H9 (cell line): Measurements from ENCODE around the gene HSD17B3. TPM values are rescaled to one million over a fixed set of nuclear protein-coding genes. Genes with fewer than 3 reads are reported as not detected.
"Not testable (repeated sequence)": the region's sequence is repeated elsewhere in the genome, so short reads cannot be mapped to it uniquely, and the experiment has no call there.

Source experiments
- DNase-seq: peaks from one replicate; pipeline ENCODE4 v3.0.0-alpha.2; 2017
- H2AFZ ChIP-seq: one replicate; pipeline ENCODE4 v1.6.1; 2013; ENCODE audit warnings: mild to moderate bottlenecking, low read length, control low read depth, moderate library complexity
- H2AK5ac ChIP-seq: 2 replicates; pipeline ENCODE4 v1.6.1; 2013; ENCODE audit warnings: low read length, control low read depth, mixed read lengths; ENCODE audit not compliant: insufficient read length
- H2BK120ac ChIP-seq: one replicate; pipeline ENCODE4 v1.6.1; 2013; ENCODE audit warnings: low read depth, mild to moderate bottlenecking, low read length, control low read depth, inconsistent platforms; ENCODE audit not compliant: poor library complexity, severe bottlenecking
- H2BK12ac ChIP-seq: 2 replicates; pipeline ENCODE4 v1.6.1; 2013; ENCODE audit warnings: low read length, control low read depth, mixed read lengths, low read depth; ENCODE audit not compliant: insufficient read length
- H2BK15ac ChIP-seq: 2 replicates; pipeline ENCODE4 v1.6.1; 2013; ENCODE audit warnings: low read depth, low read length, control low read depth
- H2BK20ac ChIP-seq: one replicate; pipeline ENCODE4 v1.6.1; 2013; ENCODE audit warnings: low read depth, mild to moderate bottlenecking, low read length, control low read depth, inconsistent platforms; ENCODE audit not compliant: poor library complexity, severe bottlenecking
- H2BK5ac ChIP-seq: 2 replicates; pipeline ENCODE4 v1.6.1; 2013; ENCODE audit warnings: low read length, control low read depth, mixed read lengths; ENCODE audit not compliant: insufficient read length
- H3K14ac ChIP-seq: 2 replicates; pipeline ENCODE4 v1.6.1; 2013; ENCODE audit warnings: low read length, control low read depth; ENCODE audit not compliant: insufficient read depth
- H3K18ac ChIP-seq: 2 replicates; pipeline ENCODE4 v1.6.1; 2013; ENCODE audit warnings: low read depth, mild to moderate bottlenecking, mixed read lengths, low read length, control low read depth; ENCODE audit not compliant: insufficient read length
- H3K23ac ChIP-seq: 2 replicates; pipeline ENCODE4 v1.6.1; 2013; ENCODE audit warnings: low read length, control low read depth, mixed read lengths, low read depth; ENCODE audit not compliant: insufficient read length
- H3K23me2 ChIP-seq: 2 replicates; pipeline ENCODE4 v1.6.1; 2013; ENCODE audit warnings: low read depth, mild to moderate bottlenecking, mixed read lengths, low read length, control low read depth; ENCODE audit not compliant: insufficient read length, poor library complexity, severe bottlenecking
- H3K27ac ChIP-seq: 2 replicates; pipeline ENCODE4 v1.5.1; 2013; ENCODE audit warnings: low read length, control low read depth, mixed read lengths, low read depth; ENCODE audit not compliant: insufficient read length
- H3K27me3 ChIP-seq: 2 replicates; pipeline ENCODE4 v1.6.1; 2013; ENCODE audit warnings: low read length, control low read depth, inconsistent platforms; ENCODE audit not compliant: insufficient read depth
- H3K4ac ChIP-seq: 2 replicates; pipeline ENCODE4 v1.6.1; 2013; ENCODE audit warnings: low read depth, mild to moderate bottlenecking, control low read depth, inconsistent platforms, low read length, moderate library complexity
- H3K4me1 ChIP-seq: 2 replicates; pipeline ENCODE4 v1.6.1; 2013; ENCODE audit warnings: low read length, control low read depth, inconsistent platforms; ENCODE audit not compliant: insufficient read depth
- H3K4me2 ChIP-seq: 2 replicates; pipeline ENCODE4 v1.6.1; 2013; ENCODE audit warnings: low read length, control low read depth, mixed read lengths; ENCODE audit not compliant: insufficient read length, insufficient read depth
- H3K56ac ChIP-seq: 2 replicates; pipeline ENCODE4 v1.6.1; 2013; ENCODE audit warnings: low read depth, mild to moderate bottlenecking, mixed read lengths, low read length, control low read depth; ENCODE audit not compliant: insufficient read length
- H3K79me1 ChIP-seq: 2 replicates; pipeline ENCODE4 v1.6.1; 2013; ENCODE audit warnings: low read depth, mild to moderate bottlenecking, moderate library complexity, low read length, control low read depth, inconsistent platforms; ENCODE audit not compliant: insufficient read depth, poor library complexity, severe bottlenecking
- H3K79me2 ChIP-seq: 2 replicates; pipeline ENCODE4 v1.6.1; 2013; ENCODE audit warnings: low read length, control low read depth, inconsistent platforms; ENCODE audit not compliant: insufficient read depth
- H3K9ac ChIP-seq: 2 replicates; pipeline ENCODE4 v1.6.1; 2013; ENCODE audit warnings: low read length, control low read depth, mixed read lengths; ENCODE audit not compliant: insufficient read length; ENCODE audit errors: extremely low read depth
- H3K9me3 ChIP-seq: one replicate; pipeline ENCODE4 v1.6.1; 2013; ENCODE audit warnings: low read depth, low read length, inconsistent platforms; ENCODE audit not compliant: control insufficient read depth
- H3T11ph ChIP-seq: one replicate; pipeline ENCODE4 v1.6.1; 2013; ENCODE audit warnings: mild to moderate bottlenecking, low read length, control low read depth, inconsistent platforms
- H4K20me1 ChIP-seq: one replicate; pipeline ENCODE4 v1.6.1; 2013; ENCODE audit not compliant: control insufficient read depth, insufficient read length, insufficient read depth
- H4K5ac ChIP-seq: 2 replicates; pipeline ENCODE4 v1.6.1; 2013; ENCODE audit warnings: low read depth, mild to moderate bottlenecking, mixed read lengths, low read length, control low read depth; ENCODE audit not compliant: insufficient read length
- H4K8ac ChIP-seq: replicated peaks from 2 replicates; pipeline ENCODE4 v1.6.1; 2013; ENCODE audit warnings: low read length, control low read depth, mixed read lengths, low read depth; ENCODE audit not compliant: insufficient read length
- H4K91ac ChIP-seq: 2 replicates; pipeline ENCODE4 v1.6.1; 2013; ENCODE audit warnings: low read depth, mild to moderate bottlenecking, moderate library complexity, mixed read lengths, low read length, control low read depth; ENCODE audit not compliant: insufficient read length
- H3K27ac Mint-ChIP-seq, 3 experiments: 2 replicates in 2 of 3; 3 replicates in 1 of 3; pipeline ENCODE4 v1.8.0; 2020 to 2021; ENCODE audit warnings: mixed read lengths in 3 of 3, mild to moderate bottlenecking in 1 of 3, moderate library complexity in 1 of 3
- H3K27me3 Mint-ChIP-seq: 2 replicates; pipeline ENCODE4 v1.8.0; 2021; ENCODE audit warnings: low read depth, mild to moderate bottlenecking, moderate library complexity, mixed read lengths
- H3K36me3 Mint-ChIP-seq, 3 experiments: 2 replicates in 2 of 3; 3 replicates in 1 of 3; pipeline ENCODE4 v1.8.0; 2020 to 2021; ENCODE audit warnings: low read depth in 3 of 3, mixed read lengths in 3 of 3; ENCODE audit not compliant: insufficient read depth in 1 of 3
- H3K4me1 Mint-ChIP-seq, 2 experiments: 2 replicates each; pipeline ENCODE4 v1.8.0; 2020; ENCODE audit warnings: mixed read lengths in 2 of 2
- H3K4me3 Mint-ChIP-seq, 2 experiments: 2 replicates in 1 of 2; 3 replicates in 1 of 2; pipeline ENCODE4 v1.8.0; 2020 to 2021; ENCODE audit warnings: mild to moderate bottlenecking in 2 of 2, mixed read lengths in 2 of 2, moderate library complexity in 1 of 2
- H3K9me3 Mint-ChIP-seq, 2 experiments: 2 replicates in 1 of 2; 3 replicates in 1 of 2; pipeline ENCODE4 v1.8.0; 2020; ENCODE audit warnings: mild to moderate bottlenecking in 2 of 2, mixed read lengths in 2 of 2, moderate library complexity in 1 of 2
- WGBS: extraction: QIAGEN DNeasy Blood & Tissue Kit; methylation state at CpG from one replicate; pipeline ENCODE4 v1.1.7; 2013; ENCODE audit warnings: missing lambda C conversion rate, low lambda C conversion rate, mixed read lengths; ENCODE audit not compliant: insufficient read length; ENCODE audit errors: extremely low coverage; 5-methylcytosine and 5-hydroxymethylcytosine counted together
- total RNA-seq: library from RNA; stranded (reverse); gene quantifications from 2 replicates; pipeline ENCODE4 v1.2.1, GENCODE V29; 2021
- TF ChIP-seq, protein P1 (sequence below): fragments of 200-600 bp; sonication (generic); conservative IDR thresholded peaks from 3 replicates; pipeline ENCODE4 v1.8.0; 2021; ENCODE audit warnings: antibody characterized with exemption, mild to moderate bottlenecking

Gene HSD17B3
- total RNA-seq, 1 experiment from 2014 or later, result not detected

DNA sequence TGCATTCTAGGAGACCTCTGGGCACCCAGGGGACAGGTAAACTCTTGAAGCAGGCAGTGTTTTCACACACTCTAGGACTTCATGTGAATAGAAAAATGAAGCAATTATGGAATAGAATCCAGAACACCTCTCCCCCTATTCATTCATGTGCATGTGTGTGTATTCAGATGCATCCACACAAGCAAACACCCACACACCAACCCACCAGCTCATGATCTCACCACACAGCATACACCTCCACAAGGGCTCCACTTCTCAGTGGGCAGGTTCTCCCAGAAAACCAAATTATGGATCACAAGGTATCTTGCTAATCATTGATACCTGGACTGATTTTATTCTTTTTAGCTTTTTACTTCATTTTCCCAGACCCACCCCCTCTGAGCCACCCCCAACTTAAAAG is 21.2 kb upstream of the HSD17B3 start:
- no peak overlapping the region for H3K14ac ChIP-seq
- H3K4me1 ChIP-seq, result no peaks in the 10 kb centered on the region; the same call in 1 of the 2 replicates
- no peaks in the 10 kb centered on the region for H4K20me1 ChIP-seq
- no peak overlapping the region for H2AK5ac ChIP-seq
- no peak overlapping the region for H3K4me3 Mint-ChIP-seq
- no peak overlapping the region; a peak in 1 of 7 replicates for H3K27ac Mint-ChIP-seq
- no peak overlapping the region for H4K8ac ChIP-seq
- no peak overlapping the region for H3K56ac ChIP-seq
- no peaks in the 10 kb centered on the region for H3K27me3 Mint-ChIP-seq
- no peak for DNase-seq
- no peak overlapping the region for H3T11ph ChIP-seq
- no peaks in the 10 kb centered on the region for H3K23me2 ChIP-seq
- no peaks in the 10 kb centered on the region for H3K27me3 ChIP-seq
- H3K79me1 ChIP-seq, result no peaks in the 10 kb centered on the region
- H3K4me2 ChIP-seq, result no peak overlapping the region
- H2BK12ac ChIP-seq, result no peak overlapping the region
- H2AFZ ChIP-seq, result no peak overlapping the region
- H2BK20ac ChIP-seq, result no peak overlapping the region
- no peak overlapping the region for H2BK15ac ChIP-seq
- no peak overlapping the region for H3K23ac ChIP-seq
- peaks cover 16 to 17% of the 10 kb centered on the region in 2 experiments for H3K4me1 Mint-ChIP-seq
- H3K27ac ChIP-seq, result no peak overlapping the region
- H3K18ac ChIP-seq, result no peak overlapping the region
- no peak overlapping the region for H4K5ac ChIP-seq
- TF ChIP-seq, protein P1, sequence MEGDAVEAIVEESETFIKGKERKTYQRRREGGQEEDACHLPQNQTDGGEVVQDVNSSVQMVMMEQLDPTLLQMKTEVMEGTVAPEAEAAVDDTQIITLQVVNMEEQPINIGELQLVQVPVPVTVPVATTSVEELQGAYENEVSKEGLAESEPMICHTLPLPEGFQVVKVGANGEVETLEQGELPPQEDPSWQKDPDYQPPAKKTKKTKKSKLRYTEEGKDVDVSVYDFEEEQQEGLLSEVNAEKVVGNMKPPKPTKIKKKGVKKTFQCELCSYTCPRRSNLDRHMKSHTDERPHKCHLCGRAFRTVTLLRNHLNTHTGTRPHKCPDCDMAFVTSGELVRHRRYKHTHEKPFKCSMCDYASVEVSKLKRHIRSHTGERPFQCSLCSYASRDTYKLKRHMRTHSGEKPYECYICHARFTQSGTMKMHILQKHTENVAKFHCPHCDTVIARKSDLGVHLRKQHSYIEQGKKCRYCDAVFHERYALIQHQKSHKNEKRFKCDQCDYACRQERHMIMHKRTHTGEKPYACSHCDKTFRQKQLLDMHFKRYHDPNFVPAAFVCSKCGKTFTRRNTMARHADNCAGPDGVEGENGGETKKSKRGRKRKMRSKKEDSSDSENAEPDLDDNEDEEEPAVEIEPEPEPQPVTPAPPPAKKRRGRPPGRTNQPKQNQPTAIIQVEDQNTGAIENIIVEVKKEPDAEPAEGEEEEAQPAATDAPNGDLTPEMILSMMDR, result no peak
- no peak overlapping the region for H3K4ac ChIP-seq
- no peak overlapping the region for H2BK5ac ChIP-seq
- H2BK120ac ChIP-seq, result no peak overlapping the region
- H4K91ac ChIP-seq, result no peak overlapping the region
- no peaks in the 10 kb centered on the region for H3K9me3 ChIP-seq
- H3K9ac ChIP-seq, result no peak overlapping the region
- no peaks in the 10 kb centered on the region for H3K79me2 ChIP-seq
- no peaks in the 10 kb centered on the region for H3K9me3 Mint-ChIP-seq
- no peaks in the 10 kb centered on the region; a peak in 1 of 7 replicates for H3K36me3 Mint-ChIP-seq

DNA sequence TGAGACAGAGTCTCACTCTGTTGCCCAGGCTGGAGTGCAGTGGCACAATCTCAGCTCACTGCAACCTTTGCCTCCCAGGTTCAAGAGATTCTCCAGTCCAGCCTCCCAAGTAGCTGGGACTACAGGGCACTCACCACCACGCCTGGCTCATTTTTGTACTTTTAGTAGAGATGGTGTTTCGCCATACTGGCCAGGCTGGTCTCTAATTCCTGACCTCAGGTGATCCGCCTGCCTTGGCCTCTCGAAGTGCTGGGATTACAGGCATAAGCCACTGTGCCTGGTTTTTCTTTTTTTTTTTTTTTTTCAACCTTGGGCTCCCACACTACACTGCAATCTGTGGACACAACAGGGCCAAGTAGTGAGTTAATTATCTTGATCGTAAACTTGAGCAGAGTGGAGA is 20.8 kb upstream of the HSD17B3 start:
- not testable (repeated sequence) for H3K79me1 ChIP-seq, H3T11ph ChIP-seq, H4K5ac ChIP-seq, H4K91ac ChIP-seq, H3K9me3 Mint-ChIP-seq, H4K20me1 ChIP-seq, H3K27ac ChIP-seq, H2BK5ac ChIP-seq, H4K8ac ChIP-seq, H2BK12ac ChIP-seq, DNase-seq, H2AFZ ChIP-seq, H3K23ac ChIP-seq, H3K4ac ChIP-seq, H3K9ac ChIP-seq, H3K23me2 ChIP-seq, H3K9me3 ChIP-seq, H3K36me3 Mint-ChIP-seq, H2AK5ac ChIP-seq, H2BK20ac ChIP-seq, H3K14ac ChIP-seq, H3K27ac Mint-ChIP-seq, H3K4me2 ChIP-seq, H3K79me2 ChIP-seq, H3K56ac ChIP-seq, H2BK120ac ChIP-seq, H3K4me1 ChIP-seq, H3K4me3 Mint-ChIP-seq, H3K18ac ChIP-seq, H3K27me3 ChIP-seq, H2BK15ac ChIP-seq, H3K27me3 Mint-ChIP-seq
- WGBS, result no CpG with 5 or more reads among the region's 5 CpGs
- peaks cover 16 to 17% of the 10 kb centered on the region in 2 experiments for H3K4me1 Mint-ChIP-seq
